Caco-2 (cell line): ENCODE data around the gene DENND2D. TPM values are rescaled to one million over a fixed set of nuclear protein-coding genes. Genes with fewer than 3 reads are reported as not detected.

Source experiments
- BruUV-seq: library from RNA; stranded (reverse); fragments of 400-500 nt; replicated peaks from 2 replicates; lab custom pipeline; 2021; lab: Mats Ljungman, UMichigan
- CTCF ChIA-PET: fragments of 300-600 bp; sonication (Branson Sonifier 250); formaldehyde crosslinking; loops from one replicate; lab custom pipeline; 2022; ENCODE audit warnings: antibody characterized with exemption; lab: Charles Lee
- POLR2A ChIA-PET: fragments of 300-600 bp; sonication (Branson Sonifier 250); formaldehyde crosslinking; loops from one replicate; lab custom pipeline; 2022; ENCODE audit warnings: antibody characterized with exemption; lab: Charles Lee
- DNase-seq, 2 experiments: peaks; one replicate each; pipeline versions ENCODE4 v3.0.0 to v3.0.0-alpha.2; 2020 to 2022
- H3K27me3 ChIP-seq: replicated peaks from 2 replicates; pipeline ENCODE4 v1.6.0; 2011; ENCODE audit warnings: low read length; ENCODE audit not compliant: control insufficient read depth, insufficient read depth
- H3K36me3 ChIP-seq: 2 replicates; pipeline ENCODE4 v1.5.1; 2011; ENCODE audit warnings: low read length; ENCODE audit not compliant: control insufficient read depth, insufficient read depth
- H3K4me1 ChIP-seq: fragments of 250-450 bp; sonication (Bioruptor Pico); 2 replicates; pipeline ENCODE4 v1.5.1; 2020; ENCODE audit warnings: mild to moderate bottlenecking
- H3K4me3 ChIP-seq: 2 replicates; pipeline ENCODE4 v1.5.1; 2011; ENCODE audit warnings: low read depth, mild to moderate bottlenecking, control low read depth, low read length
- H3K9me3 ChIP-seq: fragments of 250-450 bp; sonication (Bioruptor Pico); 2 replicates; pipeline ENCODE4 v1.5.1; 2020; ENCODE audit warnings: mild to moderate bottlenecking, moderate library complexity
- H3K27ac Mint-ChIP-seq: one replicate; pipeline ENCODE4 v1.8.0; 2022; ENCODE audit warnings: mixed read lengths; ENCODE audit not compliant: unreplicated experiment
- H3K27me3 Mint-ChIP-seq: one replicate; pipeline ENCODE4 v1.8.0; 2022; ENCODE audit warnings: mixed read lengths; ENCODE audit not compliant: insufficient read depth, unreplicated experiment
- H3K36me3 Mint-ChIP-seq: one replicate; pipeline ENCODE4 v1.8.0; 2022; ENCODE audit warnings: mild to moderate bottlenecking, mixed read lengths; ENCODE audit not compliant: insufficient read depth, unreplicated experiment
- H3K4me1 Mint-ChIP-seq: one replicate; pipeline ENCODE4 v1.8.0; 2022; ENCODE audit warnings: low read depth, mixed read lengths; ENCODE audit not compliant: unreplicated experiment
- H3K4me3 Mint-ChIP-seq: one replicate; pipeline ENCODE4 v1.8.0; 2022; ENCODE audit warnings: mild to moderate bottlenecking, moderate library complexity, mixed read lengths; ENCODE audit not compliant: unreplicated experiment
- H3K9me3 Mint-ChIP-seq: one replicate; pipeline ENCODE4 v1.8.0; 2022; ENCODE audit warnings: mixed read lengths; ENCODE audit not compliant: unreplicated experiment
- intact Hi-C: fragments of 100-400 bp; cut with micrococcal nuclease; formaldehyde crosslinking; loops from one replicate; pipeline ENCODE4 v1.10.0; 2022; ENCODE audit not compliant: unreplicated experiment
- total RNA-seq: library from RNA; stranded (reverse); gene quantifications from 2 replicates; pipeline ENCODE4 v1.2.3, GENCODE V29; 2022
- TF ChIP-seq, protein P1 (sequence below), 2 experiments: fragments of 200-600 bp in 1 of 2; IDR thresholded peaks; 1 replicate in 1 of 2; 2 replicates in 1 of 2; pipeline versions ENCODE4 v1.5.1 to v1.8.0; 2011 to 2022; ENCODE audit warnings: antibody characterized with exemption in 1 of 2, control low read depth in 1 of 2, inconsistent platforms in 1 of 2, low read depth in 1 of 2, low read length in 1 of 2, mild to moderate bottlenecking in 1 of 2, moderate library complexity in 1 of 2; ENCODE audit not compliant: insufficient read depth in 1 of 2, severe bottlenecking in 1 of 2, unreplicated experiment in 1 of 2

DENND2D gene
- total RNA-seq, 1 experiment from 2014 or later = 20.4 TPM

DNA sequence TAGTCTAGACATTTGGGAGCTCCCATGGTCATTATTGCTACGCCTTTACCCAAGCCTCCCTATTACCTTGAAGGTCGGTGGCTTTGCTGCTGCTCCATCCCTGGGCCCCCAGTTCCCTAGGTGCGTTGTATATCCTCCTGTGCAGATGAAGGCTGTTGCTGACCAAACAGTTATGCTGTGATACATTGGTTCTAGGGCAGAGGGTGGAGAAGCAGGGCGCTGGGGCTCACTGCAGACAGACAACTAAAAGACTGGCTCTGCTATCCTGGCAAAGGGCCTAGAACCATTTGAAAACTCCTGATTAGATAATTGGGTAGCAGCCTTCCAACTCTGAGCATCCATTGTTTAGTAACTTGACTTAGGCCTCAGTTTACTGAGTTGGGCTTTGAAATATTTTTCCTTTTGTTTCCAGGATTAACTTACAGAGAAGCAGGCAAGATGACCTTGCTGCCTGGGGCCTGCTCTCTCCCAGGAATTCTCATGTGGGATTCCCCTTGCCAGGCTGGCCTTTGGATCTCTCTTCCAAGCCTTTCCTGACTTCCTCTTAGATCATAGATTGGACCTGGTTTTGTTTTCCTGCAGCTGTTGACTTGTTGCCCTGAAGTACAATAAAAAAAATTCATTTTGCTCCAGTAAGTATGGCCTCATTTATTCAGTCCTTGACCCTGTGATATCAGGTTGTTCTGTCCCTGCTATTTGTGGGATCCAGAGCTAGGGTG is 42.5 kb upstream of the DENND2D start:
- Mint-ChIP-seq H3K27me3 (no peaks in the 10 kb centered on the region), H3K9me3 (no peaks in the 10 kb centered on the region), H3K4me1 (no peaks in the 10 kb centered on the region), H3K4me3 (no peak overlapping the region), H3K36me3 (no peaks in the 10 kb centered on the region), H3K27ac (no peak overlapping the region)
- Histone ChIP-seq H3K36me3 (no peaks in the 10 kb centered on the region), H3K4me3 (no peak overlapping the region), H3K27me3 (no peaks in the 10 kb centered on the region), H3K9me3 (no peaks in the 10 kb centered on the region), H3K4me1 (peaks cover 5% of the 10 kb centered on the region)
- POLR2A ChIA-PET = no interaction called here
- TF ChIP-seq, protein P1, sequence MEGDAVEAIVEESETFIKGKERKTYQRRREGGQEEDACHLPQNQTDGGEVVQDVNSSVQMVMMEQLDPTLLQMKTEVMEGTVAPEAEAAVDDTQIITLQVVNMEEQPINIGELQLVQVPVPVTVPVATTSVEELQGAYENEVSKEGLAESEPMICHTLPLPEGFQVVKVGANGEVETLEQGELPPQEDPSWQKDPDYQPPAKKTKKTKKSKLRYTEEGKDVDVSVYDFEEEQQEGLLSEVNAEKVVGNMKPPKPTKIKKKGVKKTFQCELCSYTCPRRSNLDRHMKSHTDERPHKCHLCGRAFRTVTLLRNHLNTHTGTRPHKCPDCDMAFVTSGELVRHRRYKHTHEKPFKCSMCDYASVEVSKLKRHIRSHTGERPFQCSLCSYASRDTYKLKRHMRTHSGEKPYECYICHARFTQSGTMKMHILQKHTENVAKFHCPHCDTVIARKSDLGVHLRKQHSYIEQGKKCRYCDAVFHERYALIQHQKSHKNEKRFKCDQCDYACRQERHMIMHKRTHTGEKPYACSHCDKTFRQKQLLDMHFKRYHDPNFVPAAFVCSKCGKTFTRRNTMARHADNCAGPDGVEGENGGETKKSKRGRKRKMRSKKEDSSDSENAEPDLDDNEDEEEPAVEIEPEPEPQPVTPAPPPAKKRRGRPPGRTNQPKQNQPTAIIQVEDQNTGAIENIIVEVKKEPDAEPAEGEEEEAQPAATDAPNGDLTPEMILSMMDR (IDR thresholded peaks at IDR 0.05; ENCODE audit: insufficient read depth in 1 of 2, low read depth in 1 of 2, low read length in 1 of 2, severe bottlenecking in 1 of 2, unreplicated experiment in 1 of 2) = no peak
- CTCF ChIA-PET = no interaction called here
- intact Hi-C loops = no loop called here
- BruUV-seq = no TSS peak
- no peak for DNase-seq

DNA sequence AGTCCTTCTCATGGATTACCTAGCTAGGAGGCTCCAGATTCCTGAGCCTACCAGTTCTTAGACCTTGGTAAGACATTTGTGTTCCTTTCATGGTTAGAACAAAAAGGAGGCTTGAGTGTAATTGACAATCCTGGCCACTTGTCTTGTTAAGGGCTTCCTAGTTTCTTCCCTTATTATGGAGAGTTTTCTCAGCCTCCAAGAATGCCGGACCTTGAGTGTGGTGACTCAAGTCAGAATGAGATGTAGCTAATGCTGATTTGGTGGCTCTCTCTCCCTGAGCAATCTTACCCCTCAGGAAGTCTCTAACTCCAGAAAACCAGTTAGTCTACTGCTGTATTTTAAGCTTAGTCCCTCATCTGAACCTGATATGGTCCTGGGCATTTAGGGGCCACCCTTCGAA is 41.4 kb upstream of the DENND2D start:
- H3K36me3 ChIP-seq = no peaks in the 10 kb centered on the region
- no peak overlapping the region for H3K27ac Mint-ChIP-seq
- TF ChIP-seq, protein P1 (IDR thresholded peaks at IDR 0.05; ENCODE audit: insufficient read depth in 1 of 2, low read depth in 1 of 2, low read length in 1 of 2, severe bottlenecking in 1 of 2, unreplicated experiment in 1 of 2) = no peak
- POLR2A ChIA-PET = no interaction called here
- intact Hi-C loops = no loop called here
- no peaks in the 10 kb centered on the region for H3K27me3 Mint-ChIP-seq
- H3K4me1 Mint-ChIP-seq = peaks cover 3% of the 10 kb centered on the region
- H3K4me1 ChIP-seq = peaks cover 17% of the 10 kb centered on the region
- no TSS peak for BruUV-seq
- no peak overlapping the region for H3K4me3 ChIP-seq
- H3K9me3 ChIP-seq = no peaks in the 10 kb centered on the region
- CTCF ChIA-PET = no interaction called here
- no peak for DNase-seq
- H3K36me3 Mint-ChIP-seq = no peaks in the 10 kb centered on the region
- no peaks in the 10 kb centered on the region for H3K27me3 ChIP-seq
- H3K9me3 Mint-ChIP-seq = no peaks in the 10 kb centered on the region
- no peak overlapping the region for H3K4me3 Mint-ChIP-seq

DNA sequence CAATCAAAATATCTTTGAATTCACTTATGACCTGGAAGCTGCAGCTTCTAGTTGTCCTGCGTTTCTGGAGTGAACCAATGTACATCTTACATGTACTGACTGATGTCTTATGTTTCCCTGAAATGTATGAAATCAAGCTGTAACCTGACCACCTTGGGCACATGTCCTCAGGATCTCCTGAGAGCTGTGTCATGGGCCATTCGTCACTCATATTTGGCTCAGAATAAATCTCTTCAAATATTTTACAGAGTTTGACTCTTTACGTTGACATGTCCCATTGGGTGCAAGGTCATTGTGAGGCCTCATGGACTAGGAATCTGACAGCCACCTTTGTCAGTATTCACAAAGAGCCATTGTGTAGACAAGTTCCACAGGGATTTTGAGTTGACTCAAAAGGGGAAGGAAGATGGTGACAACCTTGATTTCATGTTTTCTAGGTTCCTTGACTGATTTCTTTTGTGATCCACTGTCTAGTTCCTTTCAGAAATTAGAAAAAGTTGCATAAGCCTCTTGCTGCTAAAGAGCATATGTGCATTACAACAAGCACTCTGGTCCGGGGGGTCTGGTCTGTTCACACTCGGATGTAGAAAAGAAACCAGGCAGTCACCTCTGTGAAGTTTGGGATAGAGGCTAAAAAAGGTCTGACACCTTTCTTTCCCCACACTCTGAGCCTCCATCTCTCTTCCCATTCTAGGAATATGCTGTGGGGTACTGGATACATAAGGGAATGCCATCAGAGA is 37.8 kb upstream of the DENND2D start:
- no peaks in the 10 kb centered on the region for H3K27me3 Mint-ChIP-seq
- H3K27ac Mint-ChIP-seq = peak overlapping the region; percentile 28
- no peaks in the 10 kb centered on the region for H3K36me3 Mint-ChIP-seq
- ChIA-PET POLR2A (no interaction called here), CTCF (no interaction called here)
- Histone ChIP-seq H3K27me3 (no peaks in the 10 kb centered on the region), H3K4me3 (no peak overlapping the region), H3K4me1 (peaks cover 27% of the 10 kb centered on the region), H3K9me3 (no peaks in the 10 kb centered on the region), H3K36me3 (no peaks in the 10 kb centered on the region)
- TF ChIP-seq, protein P1 (IDR thresholded peaks at IDR 0.05; ENCODE audit: insufficient read depth in 1 of 2, low read depth in 1 of 2, low read length in 1 of 2, severe bottlenecking in 1 of 2, unreplicated experiment in 1 of 2) = no peak
- no TSS peak for BruUV-seq
- DNase-seq = no peak
- peaks cover 12% of the 10 kb centered on the region for H3K4me1 Mint-ChIP-seq
- H3K4me3 Mint-ChIP-seq = no peak overlapping the region
- intact Hi-C loops = no loop called here
- H3K9me3 Mint-ChIP-seq = no peaks in the 10 kb centered on the region
